DND-41 (cell line): Measurements from ENCODE around the gene ISG20L2.

Experiments
- EZH2 ChIP-seq: IDR thresholded peaks from 3 replicates; pipeline ENCODE4 v1.6.1; 2012; ENCODE audit warnings: borderline replicate concordance, low read depth, mild to moderate bottlenecking, moderate library complexity, low read length, inconsistent platforms; ENCODE audit not compliant: severe bottlenecking
- TF ChIP-seq, protein P1 (sequence below): IDR thresholded peaks from 2 replicates; pipeline ENCODE4 v1.5.1; 2012; ENCODE audit warnings: borderline replicate concordance, low read length, moderate library complexity, mild to moderate bottlenecking; ENCODE audit not compliant: poor library complexity, severe bottlenecking; ENCODE audit errors: extremely low read depth

DNA sequence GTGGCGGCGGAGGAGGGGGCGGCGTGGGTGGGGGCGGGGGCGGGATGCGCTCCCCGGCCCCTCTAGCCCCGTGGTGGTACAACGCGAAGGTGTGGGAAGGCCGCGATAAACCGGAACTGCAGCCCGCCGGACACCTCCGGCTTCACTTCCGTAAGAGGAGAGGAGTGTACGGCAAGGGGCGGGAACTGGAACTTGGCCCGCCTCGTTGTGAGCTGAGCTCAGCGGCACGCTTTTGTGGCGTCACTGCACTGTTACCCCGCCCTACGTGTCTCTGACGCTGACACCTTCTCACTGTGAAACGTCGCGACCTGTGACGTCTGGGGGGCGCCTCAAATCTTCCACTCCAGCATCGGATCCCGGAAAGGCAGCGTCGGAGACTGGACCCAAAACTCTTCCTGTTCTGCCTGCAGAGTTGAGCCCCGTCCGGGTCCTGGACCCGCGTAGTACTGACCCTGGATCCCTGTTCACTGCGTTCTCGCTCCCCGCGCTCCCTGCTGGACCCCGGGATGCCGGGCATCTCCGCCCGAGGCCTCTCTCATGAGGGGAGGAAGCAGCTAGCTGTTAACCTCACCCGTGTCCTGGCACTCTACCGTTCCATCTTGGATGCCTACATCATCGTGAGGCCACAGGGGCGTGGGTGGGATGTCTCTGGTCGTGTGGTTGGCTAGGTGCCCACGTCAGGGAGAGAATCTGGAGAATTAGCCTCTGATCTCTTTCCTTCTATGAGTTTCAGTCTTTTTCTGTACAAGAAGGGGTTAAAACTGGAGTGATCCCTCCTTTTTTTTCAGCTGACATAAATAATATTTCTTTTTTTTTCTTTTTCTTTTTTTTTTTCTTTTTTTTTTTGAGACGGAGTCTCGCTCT is at the start of gene ISG20L2:
- no peak for TF ChIP-seq EZH2
- TF ChIP-seq, protein P1, sequence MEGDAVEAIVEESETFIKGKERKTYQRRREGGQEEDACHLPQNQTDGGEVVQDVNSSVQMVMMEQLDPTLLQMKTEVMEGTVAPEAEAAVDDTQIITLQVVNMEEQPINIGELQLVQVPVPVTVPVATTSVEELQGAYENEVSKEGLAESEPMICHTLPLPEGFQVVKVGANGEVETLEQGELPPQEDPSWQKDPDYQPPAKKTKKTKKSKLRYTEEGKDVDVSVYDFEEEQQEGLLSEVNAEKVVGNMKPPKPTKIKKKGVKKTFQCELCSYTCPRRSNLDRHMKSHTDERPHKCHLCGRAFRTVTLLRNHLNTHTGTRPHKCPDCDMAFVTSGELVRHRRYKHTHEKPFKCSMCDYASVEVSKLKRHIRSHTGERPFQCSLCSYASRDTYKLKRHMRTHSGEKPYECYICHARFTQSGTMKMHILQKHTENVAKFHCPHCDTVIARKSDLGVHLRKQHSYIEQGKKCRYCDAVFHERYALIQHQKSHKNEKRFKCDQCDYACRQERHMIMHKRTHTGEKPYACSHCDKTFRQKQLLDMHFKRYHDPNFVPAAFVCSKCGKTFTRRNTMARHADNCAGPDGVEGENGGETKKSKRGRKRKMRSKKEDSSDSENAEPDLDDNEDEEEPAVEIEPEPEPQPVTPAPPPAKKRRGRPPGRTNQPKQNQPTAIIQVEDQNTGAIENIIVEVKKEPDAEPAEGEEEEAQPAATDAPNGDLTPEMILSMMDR: no peak
